Epithelial cell of prostate (primary cell): Measurements from ENCODE around the gene ARSG.
"Not testable (repeated sequence)": the region's sequence is repeated elsewhere in the genome, so short reads cannot be mapped to it uniquely, and the experiment has no call there.

Source experiments
- DNase-seq: peaks from one replicate; pipeline ENCODE4 v3.0.0-alpha.2; 2011; ENCODE audit warnings: low read depth, low spot score
- H3K27ac ChIP-seq: fragments of 450-650 bp; 2 replicates; pipeline ENCODE4 v1.5.1; 2017; ENCODE audit warnings: mild to moderate bottlenecking

The ARSG gene

GRCh38 chr17:68387435-68388218, 96.3 kb downstream of the ARSG start:
- DNase-seq, result no peak
- H3K27ac ChIP-seq, result no peak overlapping the region

GRCh38 chr17:68389041-68389440, 97.7 kb downstream of the ARSG start:
- no peak overlapping the region for H3K27ac ChIP-seq
- no peak for DNase-seq

GRCh38 chr17:68390888-68391545, 99.7 kb downstream of the ARSG start:
- DNase-seq, result no peak
- no peak overlapping the region for H3K27ac ChIP-seq

- no peak overlapping the region for H3K27ac ChIP-seq
- no peak for DNase-seq
These were observed 100.4 kb downstream of the ARSG start for GRCh38 chr17:68391561-68392268.

GRCh38 chr17:68394608-68395331, 103.5 kb downstream of the ARSG start:
- no peak for DNase-seq
- H3K27ac ChIP-seq, result no peak overlapping the region

- no peak overlapping the region for H3K27ac ChIP-seq
- DNase-seq, result no peak
These were observed 105.2 kb downstream of the ARSG start for GRCh38 chr17:68396226-68397107.

- DNase-seq, result no peak
These were observed 105.8 kb downstream of the ARSG start for GRCh38 chr17:68397108-68397536.

GRCh38 chr17:68398691-68399637, 107.7 kb downstream of the ARSG start:
- no peak overlapping the region for H3K27ac ChIP-seq
- DNase-seq, result no peak

More at GRCh38 chr17:68397108-68397536, 105.8 kb downstream of the ARSG start:
- no peak overlapping the region for H3K27ac ChIP-seq

GRCh38 chr17:68399638-68400403, 108.5 kb downstream of the ARSG start:
- H3K27ac ChIP-seq, result no peak overlapping the region
- no peak for DNase-seq

GRCh38 chr17:68400404-68400735, 109.1 kb downstream of the ARSG start:
- no peak overlapping the region for H3K27ac ChIP-seq
- no peak for DNase-seq

- H3K27ac ChIP-seq, result no peak overlapping the region
- DNase-seq, result no peak
These were observed 110.0 kb downstream of the ARSG start for GRCh38 chr17:68401288-68401687.

- no peak for DNase-seq
- no peak overlapping the region for H3K27ac ChIP-seq
These were observed 111.8 kb downstream of the ARSG start for GRCh38 chr17:68403122-68403521.

- DNase-seq, H3K27ac ChIP-seq: not testable (repeated sequence)
These were observed 112.5 kb downstream of the ARSG start for GRCh38 chr17:68403837-68404236.

- H3K27ac ChIP-seq, DNase-seq: not testable (repeated sequence)
These were observed 116.4 kb downstream of the ARSG start for GRCh38 chr17:68407656-68408055.

- H3K27ac ChIP-seq, DNase-seq: not testable (repeated sequence)
These were observed 122.6 kb downstream of the ARSG start for GRCh38 chr17:68413597-68414560.

GRCh38 chr17:68414901-68415300, 123.6 kb downstream of the ARSG start:
- not testable (repeated sequence) for H3K27ac ChIP-seq, DNase-seq

- no peak overlapping the region for H3K27ac ChIP-seq
- DNase-seq, result no peak
These were observed 126.0 kb downstream of the ARSG start for GRCh38 chr17:68417317-68417716.
